ENCODE measurements around the gene TMEM266.

The TMEM266 gene

GRCh38 chr15:76147906-76148570 is 88.3 kb downstream of the TMEM266 start:
- Histone ChIP-seq H3K9ac (ENCODE audit: low read depth in 1 of 2, low read length in 2 of 2) (no peak overlapping the region), H3K4me1 (ENCODE audit: control insufficient read depth in 2 of 2, insufficient read depth in 2 of 2, low read length in 2 of 2) (peaks cover 3 to 9% of the 10 kb centered on the region in 2 donors), H3K36me3 (ENCODE audit: control insufficient read depth in 2 of 2, insufficient read depth in 2 of 2, low read length in 2 of 2) (no peaks in the 10 kb centered on the region), H3K27me3 (ENCODE audit: control insufficient read depth in 2 of 2, insufficient read depth in 2 of 2, low read length in 2 of 2) (no peaks in the 10 kb centered on the region), H3K9me3 (ENCODE audit: control insufficient read depth in 2 of 2, low read length in 2 of 2) (no peaks in the 10 kb centered on the region), H3K27ac (ENCODE audit: low read depth in 2 of 2, low read length in 2 of 2) (no peak overlapping the region), H3K4me3 (ENCODE audit: low read length in 2 of 2) (no peak overlapping the region)

- no peaks in the 10 kb centered on the region for H3K9me3 ChIP-seq (ENCODE audit: control insufficient read depth in 2 of 2, low read length in 2 of 2)
- H3K4me1 ChIP-seq (ENCODE audit: control insufficient read depth in 2 of 2, insufficient read depth in 2 of 2, low read length in 2 of 2), result peaks cover 3 to 9% of the 10 kb centered on the region in 2 donors
- no peaks in the 10 kb centered on the region for H3K36me3 ChIP-seq (ENCODE audit: control insufficient read depth in 2 of 2, insufficient read depth in 2 of 2, low read length in 2 of 2)
- H3K4me3 ChIP-seq (ENCODE audit: low read length in 2 of 2), result no peak overlapping the region
- H3K27ac ChIP-seq (ENCODE audit: low read depth in 2 of 2, low read length in 2 of 2), result no peak overlapping the region
- no peak overlapping the region for H3K9ac ChIP-seq (ENCODE audit: low read depth in 1 of 2, low read length in 2 of 2)
- H3K27me3 ChIP-seq (ENCODE audit: control insufficient read depth in 2 of 2, insufficient read depth in 2 of 2, low read length in 2 of 2), result no peaks in the 10 kb centered on the region
These were observed 89.6 kb downstream of the TMEM266 start for GRCh38 chr15:76149291-76149915.

GRCh38 chr15:76150513-76150912 is 90.7 kb downstream of the TMEM266 start:
- Histone ChIP-seq H3K4me1 (ENCODE audit: control insufficient read depth in 2 of 2, insufficient read depth in 2 of 2, low read length in 2 of 2) (peaks cover 3 to 9% of the 10 kb centered on the region in 2 donors), H3K27ac (ENCODE audit: low read depth in 2 of 2, low read length in 2 of 2) (peak overlapping the region in 1 of 2 donors; percentile 3), H3K36me3 (ENCODE audit: control insufficient read depth in 2 of 2, insufficient read depth in 2 of 2, low read length in 2 of 2) (no peaks in the 10 kb centered on the region), H3K27me3 (ENCODE audit: control insufficient read depth in 2 of 2, insufficient read depth in 2 of 2, low read length in 2 of 2) (no peaks in the 10 kb centered on the region), H3K9ac (ENCODE audit: low read depth in 1 of 2, low read length in 2 of 2) (no peak overlapping the region), H3K9me3 (ENCODE audit: control insufficient read depth in 2 of 2, low read length in 2 of 2) (no peaks in the 10 kb centered on the region), H3K4me3 (ENCODE audit: low read length in 2 of 2) (no peak overlapping the region)

DNA sequence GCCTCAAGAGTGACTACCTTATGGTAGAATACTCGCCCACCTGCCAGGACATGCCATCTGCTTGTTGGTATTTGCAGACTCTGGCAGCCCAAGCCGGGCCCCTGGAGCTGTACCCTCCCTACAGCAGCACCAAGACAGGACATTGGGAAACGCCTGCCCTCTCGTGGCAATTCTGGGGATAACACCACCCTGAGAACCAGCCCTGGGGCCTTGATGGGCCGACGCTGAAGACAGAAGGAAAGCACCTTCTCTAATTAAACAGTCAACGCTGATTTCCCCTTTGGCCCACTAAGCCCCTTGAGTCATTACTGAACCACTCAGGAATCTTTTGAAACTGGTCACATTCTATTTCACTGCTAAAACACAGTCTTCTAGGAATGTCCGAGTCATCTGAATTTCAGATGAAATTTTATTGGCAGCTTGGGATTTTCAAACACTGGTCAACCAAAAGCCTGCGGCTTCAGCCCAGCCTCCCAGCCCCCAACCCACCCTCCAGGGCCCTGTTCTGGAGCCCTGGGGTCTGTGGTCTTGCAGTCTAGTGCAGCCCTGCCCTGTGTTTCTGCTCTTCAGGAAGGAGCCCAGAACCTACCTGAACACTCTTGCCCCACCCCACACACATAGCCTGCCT is 91.3 kb downstream of the TMEM266 start:
- Histone ChIP-seq H3K27me3 (ENCODE audit: control insufficient read depth in 2 of 2, insufficient read depth in 2 of 2, low read length in 2 of 2) (no peaks in the 10 kb centered on the region), H3K9me3 (ENCODE audit: control insufficient read depth in 2 of 2, low read length in 2 of 2) (no peaks in the 10 kb centered on the region), H3K36me3 (ENCODE audit: control insufficient read depth in 2 of 2, insufficient read depth in 2 of 2, low read length in 2 of 2) (no peaks in the 10 kb centered on the region), H3K4me1 (ENCODE audit: control insufficient read depth in 2 of 2, insufficient read depth in 2 of 2, low read length in 2 of 2) (peaks cover 3 to 9% of the 10 kb centered on the region in 2 donors), H3K4me3 (ENCODE audit: low read length in 2 of 2) (no peak overlapping the region), H3K9ac (ENCODE audit: low read depth in 1 of 2, low read length in 2 of 2) (no peak overlapping the region), H3K27ac (ENCODE audit: low read depth in 2 of 2, low read length in 2 of 2) (no peak overlapping the region)

- Histone ChIP-seq H3K4me3 (ENCODE audit: low read length in 2 of 2) (no peak overlapping the region), H3K9ac (ENCODE audit: low read depth in 1 of 2, low read length in 2 of 2) (no peak overlapping the region), H3K9me3 (ENCODE audit: control insufficient read depth in 2 of 2, low read length in 2 of 2) (no peaks in the 10 kb centered on the region), H3K36me3 (ENCODE audit: control insufficient read depth in 2 of 2, insufficient read depth in 2 of 2, low read length in 2 of 2) (no peaks in the 10 kb centered on the region), H3K27me3 (ENCODE audit: control insufficient read depth in 2 of 2, insufficient read depth in 2 of 2, low read length in 2 of 2) (no peaks in the 10 kb centered on the region), H3K27ac (ENCODE audit: low read depth in 2 of 2, low read length in 2 of 2) (no peak overlapping the region), H3K4me1 (ENCODE audit: control insufficient read depth in 2 of 2, insufficient read depth in 2 of 2, low read length in 2 of 2) (peaks cover 3 to 9% of the 10 kb centered on the region in 2 donors)
These were observed 91.8 kb downstream of the TMEM266 start for GRCh38 chr15:76151599-76151974.

GRCh38 chr15:76152197-76152596 is 92.4 kb downstream of the TMEM266 start:
- Histone ChIP-seq H3K27ac (ENCODE audit: low read depth in 2 of 2, low read length in 2 of 2) (no peak overlapping the region), H3K27me3 (ENCODE audit: control insufficient read depth in 2 of 2, insufficient read depth in 2 of 2, low read length in 2 of 2) (no peaks in the 10 kb centered on the region), H3K4me1 (ENCODE audit: control insufficient read depth in 2 of 2, insufficient read depth in 2 of 2, low read length in 2 of 2) (peaks cover 3 to 9% of the 10 kb centered on the region in 2 donors), H3K9me3 (ENCODE audit: control insufficient read depth in 2 of 2, low read length in 2 of 2) (no peaks in the 10 kb centered on the region), H3K36me3 (ENCODE audit: control insufficient read depth in 2 of 2, insufficient read depth in 2 of 2, low read length in 2 of 2) (no peaks in the 10 kb centered on the region), H3K9ac (ENCODE audit: low read depth in 1 of 2, low read length in 2 of 2) (no peak overlapping the region), H3K4me3 (ENCODE audit: low read length in 2 of 2) (no peak overlapping the region)

DNA sequence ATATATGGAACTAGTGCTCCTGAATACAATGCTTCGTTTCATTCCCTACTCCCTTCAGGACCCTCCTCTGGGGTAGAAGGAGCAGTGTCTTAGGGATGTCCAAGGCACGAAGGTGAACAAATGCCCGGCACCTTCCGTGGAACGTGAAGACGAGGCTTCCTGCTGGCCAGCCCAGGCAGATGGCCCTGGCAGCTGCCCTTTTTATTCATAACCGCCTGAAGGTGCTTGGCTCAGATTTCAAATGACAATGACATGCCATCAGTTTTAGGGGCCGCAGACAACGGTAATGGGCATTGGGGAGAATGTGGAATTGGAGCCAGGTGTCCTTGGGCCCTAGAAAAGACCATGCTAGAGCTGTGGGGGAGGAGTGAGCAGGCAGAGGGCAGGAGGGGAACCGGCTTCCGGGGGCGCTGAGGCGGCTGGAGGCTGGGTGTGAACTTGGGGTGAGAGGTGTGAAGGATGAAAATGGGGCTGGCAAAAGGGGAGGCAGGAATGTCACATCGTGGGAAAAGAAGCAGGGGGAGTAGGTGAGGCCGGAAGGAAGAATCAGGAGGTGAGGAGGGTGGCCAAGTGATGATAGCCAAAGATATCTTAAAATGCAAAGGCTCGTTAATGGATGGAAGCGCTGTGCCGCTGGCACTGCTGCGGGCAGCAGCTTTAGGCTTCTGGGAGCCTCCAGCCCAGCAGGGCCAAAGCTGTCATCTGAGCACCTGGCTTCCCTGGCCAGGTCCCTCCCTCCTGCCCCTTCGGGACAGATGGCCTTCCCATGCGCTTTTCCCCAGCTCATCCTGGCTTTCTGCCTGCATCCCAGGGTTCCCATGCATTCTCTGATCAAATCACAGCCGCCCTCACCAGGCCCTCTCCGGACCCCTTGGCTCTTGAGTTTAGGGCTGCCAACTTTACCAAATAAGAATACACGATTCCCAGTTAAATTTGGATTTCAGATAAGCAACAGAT is 93.7 kb downstream of the TMEM266 start:
- Histone ChIP-seq H3K4me1 (ENCODE audit: control insufficient read depth in 2 of 2, insufficient read depth in 2 of 2, low read length in 2 of 2) (peaks cover 3 to 9% of the 10 kb centered on the region in 2 donors), H3K27ac (ENCODE audit: low read depth in 2 of 2, low read length in 2 of 2) (no peak overlapping the region), H3K27me3 (ENCODE audit: control insufficient read depth in 2 of 2, insufficient read depth in 2 of 2, low read length in 2 of 2) (no peaks in the 10 kb centered on the region), H3K9me3 (ENCODE audit: control insufficient read depth in 2 of 2, low read length in 2 of 2) (no peaks in the 10 kb centered on the region), H3K36me3 (ENCODE audit: control insufficient read depth in 2 of 2, insufficient read depth in 2 of 2, low read length in 2 of 2) (no peaks in the 10 kb centered on the region), H3K9ac (ENCODE audit: low read depth in 1 of 2, low read length in 2 of 2) (no peak overlapping the region), H3K4me3 (ENCODE audit: low read length in 2 of 2) (no peak overlapping the region)

- Histone ChIP-seq H3K9ac (ENCODE audit: low read depth in 1 of 2, low read length in 2 of 2) (no peak overlapping the region), H3K4me3 (ENCODE audit: low read length in 2 of 2) (no peak overlapping the region), H3K27me3 (ENCODE audit: control insufficient read depth in 2 of 2, insufficient read depth in 2 of 2, low read length in 2 of 2) (no peaks in the 10 kb centered on the region), H3K27ac (ENCODE audit: low read depth in 2 of 2, low read length in 2 of 2) (no peak overlapping the region), H3K36me3 (ENCODE audit: control insufficient read depth in 2 of 2, insufficient read depth in 2 of 2, low read length in 2 of 2) (no peaks in the 10 kb centered on the region), H3K4me1 (ENCODE audit: control insufficient read depth in 2 of 2, insufficient read depth in 2 of 2, low read length in 2 of 2) (peaks cover 0 to 4% of the 10 kb centered on the region in 2 donors), H3K9me3 (ENCODE audit: control insufficient read depth in 2 of 2, low read length in 2 of 2) (no peaks in the 10 kb centered on the region)
These were observed 95.9 kb downstream of the TMEM266 start for GRCh38 chr15:76155731-76156130.

GRCh38 chr15:76158226-76158625 is 98.4 kb downstream of the TMEM266 start:
- H3K36me3 ChIP-seq (ENCODE audit: control insufficient read depth in 2 of 2, insufficient read depth in 2 of 2, low read length in 2 of 2), result no peaks in the 10 kb centered on the region
- H3K27me3 ChIP-seq (ENCODE audit: control insufficient read depth in 2 of 2, insufficient read depth in 2 of 2, low read length in 2 of 2), result peaks cover 0 to 3% of the 10 kb centered on the region in 2 donors
- H3K4me1 ChIP-seq (ENCODE audit: control insufficient read depth in 2 of 2, insufficient read depth in 2 of 2, low read length in 2 of 2), result peaks cover 5 to 6% of the 10 kb centered on the region in 2 donors
- H3K9ac ChIP-seq (ENCODE audit: low read depth in 1 of 2, low read length in 2 of 2), result no peak overlapping the region
- no peak overlapping the region for H3K27ac ChIP-seq (ENCODE audit: low read depth in 2 of 2, low read length in 2 of 2)
- no peaks in the 10 kb centered on the region for H3K9me3 ChIP-seq (ENCODE audit: control insufficient read depth in 2 of 2, low read length in 2 of 2)
- no peak overlapping the region for H3K4me3 ChIP-seq (ENCODE audit: low read length in 2 of 2)

Measured in mucosa of rectum (tissue), 2 donors.